Natural killer cell (primary cell): ENCODE data around the gene DHRS7C. TPM values are rescaled to one million over a fixed set of nuclear protein-coding genes. Genes with fewer than 3 reads are reported as not detected.

Experiments
- ATAC-seq, 3 donors: fragments of 150-1000 bp in 2 of 3; fragments of 200-7000 bp in 1 of 3; cut with Tn5 transposase; 1 replicate in 1 of 3; 2 replicates in 2 of 3; pipeline ENCODE4 v1.10.0; 2021; ENCODE audit warnings: mild to moderate bottlenecking in 2 of 3, moderate library complexity in 2 of 3
- DNase-seq, 2 donors: peaks; one replicate each; pipeline versions ENCODE4 v3.0.0 to v3.0.0-alpha.2; 2013 to 2021; ENCODE audit warnings: mixed read lengths in 1 of 2
- H3K27ac ChIP-seq: one replicate; pipeline ENCODE4 v1.5.1; 2013; ENCODE audit warnings: mild to moderate bottlenecking, low read length
- H3K27me3 ChIP-seq: one replicate; pipeline ENCODE4 v1.6.1; 2013; ENCODE audit warnings: low read length; ENCODE audit not compliant: control insufficient read depth, insufficient read depth
- H3K36me3 ChIP-seq: one replicate; pipeline ENCODE4 v1.6.1; 2013; ENCODE audit warnings: low read length; ENCODE audit not compliant: control insufficient read depth, insufficient read depth
- H3K4me1 ChIP-seq: one replicate; pipeline ENCODE4 v1.6.1; 2013; ENCODE audit warnings: low read length; ENCODE audit not compliant: control insufficient read depth, insufficient read depth
- H3K4me3 ChIP-seq: one replicate; pipeline ENCODE4 v1.5.1; 2013; ENCODE audit warnings: low read length
- H3K9me3 ChIP-seq: one replicate; pipeline ENCODE4 v1.6.1; 2013; ENCODE audit warnings: low read length; ENCODE audit not compliant: control insufficient read depth, insufficient read depth
- H3K27ac Mint-ChIP-seq, 2 donors: one replicate each; pipeline ENCODE4 v1.8.0; 2022; ENCODE audit warnings: mild to moderate bottlenecking in 2 of 2, mixed read lengths in 2 of 2, moderate library complexity in 1 of 2
- H3K27me3 Mint-ChIP-seq, 2 donors: one replicate each; pipeline ENCODE4 v1.8.0; 2022; ENCODE audit warnings: low read depth in 2 of 2, mixed read lengths in 2 of 2
- H3K36me3 Mint-ChIP-seq: one replicate; pipeline ENCODE4 v1.8.0; 2022; ENCODE audit warnings: mixed read lengths
- H3K4me1 Mint-ChIP-seq, 2 donors: one replicate each; pipeline ENCODE4 v1.8.0; 2022; ENCODE audit warnings: mixed read lengths in 2 of 2
- H3K4me3 Mint-ChIP-seq: one replicate; pipeline ENCODE4 v1.8.0; 2022; ENCODE audit warnings: mild to moderate bottlenecking, moderate library complexity, mixed read lengths
- H3K9me3 Mint-ChIP-seq, 2 donors: one replicate each; pipeline ENCODE4 v1.8.0; 2022; ENCODE audit warnings: mixed read lengths in 2 of 2
- WGBS: methylation state at CpG from one replicate; pipeline ENCODE4 v1.1.7; 2013; ENCODE audit warnings: missing lambda C conversion rate; ENCODE audit not compliant: insufficient coverage; 5-methylcytosine and 5-hydroxymethylcytosine counted together
- intact Hi-C: fragments of 100-400 bp; cut with micrococcal nuclease; formaldehyde crosslinking; loops from one replicate; pipeline ENCODE4 v1.14.2; 2022
- total RNA-seq, 4 donors: library from RNA; stranded (reverse); fragments of 120-200 nt in 1 of 4; gene quantifications; one replicate each; pipeline versions ENCODE4 v1.2.3 to v1.2.4, GENCODE V29; 2013 to 2022
- TF ChIP-seq, protein P1 (sequence below): fragments of 200-600 bp; IDR thresholded peaks from one replicate; pipeline ENCODE4 v1.8.0; 2022; ENCODE audit warnings: antibody characterized with exemption

The DHRS7C gene
- total RNA-seq, 3 donors from 2014 or later (not counting 1 experiment from before 2014, with no cell fraction given) = not detected

DNA sequence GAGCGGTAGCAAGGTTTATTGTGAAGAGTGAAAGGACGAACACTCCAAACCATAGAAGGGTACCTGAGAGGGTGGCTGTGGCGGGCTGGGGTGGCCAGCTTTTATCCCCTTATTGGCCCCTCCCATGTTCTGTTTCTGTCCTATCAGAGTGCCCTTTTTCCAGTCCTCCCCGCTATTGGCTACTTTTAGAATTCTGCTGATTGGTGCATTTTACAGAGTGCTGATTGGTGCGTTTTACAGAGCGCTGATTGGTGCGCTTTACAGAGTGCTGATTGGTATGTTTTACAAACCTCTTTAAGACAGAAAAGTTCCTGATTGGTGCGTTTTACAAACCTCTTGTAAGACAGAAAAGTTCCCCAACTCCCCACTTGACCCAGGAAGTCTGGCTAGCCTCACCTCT, 18.0 kb upstream of the DHRS7C start:
- TF ChIP-seq, protein P1, sequence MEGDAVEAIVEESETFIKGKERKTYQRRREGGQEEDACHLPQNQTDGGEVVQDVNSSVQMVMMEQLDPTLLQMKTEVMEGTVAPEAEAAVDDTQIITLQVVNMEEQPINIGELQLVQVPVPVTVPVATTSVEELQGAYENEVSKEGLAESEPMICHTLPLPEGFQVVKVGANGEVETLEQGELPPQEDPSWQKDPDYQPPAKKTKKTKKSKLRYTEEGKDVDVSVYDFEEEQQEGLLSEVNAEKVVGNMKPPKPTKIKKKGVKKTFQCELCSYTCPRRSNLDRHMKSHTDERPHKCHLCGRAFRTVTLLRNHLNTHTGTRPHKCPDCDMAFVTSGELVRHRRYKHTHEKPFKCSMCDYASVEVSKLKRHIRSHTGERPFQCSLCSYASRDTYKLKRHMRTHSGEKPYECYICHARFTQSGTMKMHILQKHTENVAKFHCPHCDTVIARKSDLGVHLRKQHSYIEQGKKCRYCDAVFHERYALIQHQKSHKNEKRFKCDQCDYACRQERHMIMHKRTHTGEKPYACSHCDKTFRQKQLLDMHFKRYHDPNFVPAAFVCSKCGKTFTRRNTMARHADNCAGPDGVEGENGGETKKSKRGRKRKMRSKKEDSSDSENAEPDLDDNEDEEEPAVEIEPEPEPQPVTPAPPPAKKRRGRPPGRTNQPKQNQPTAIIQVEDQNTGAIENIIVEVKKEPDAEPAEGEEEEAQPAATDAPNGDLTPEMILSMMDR = no peak
- no peak overlapping the region for H3K4me3 Mint-ChIP-seq
- H3K4me1 Mint-ChIP-seq = no peaks in the 10 kb centered on the region
- no peak overlapping the region for H3K27ac Mint-ChIP-seq
- H3K9me3 ChIP-seq = no peaks in the 10 kb centered on the region
- H3K4me3 ChIP-seq = no peak overlapping the region
- ATAC-seq (no peak), DNase-seq (no peak)
- no peaks in the 10 kb centered on the region for H3K9me3 Mint-ChIP-seq
- 92% methylated on average over 8 of the region's 8 CpGs for WGBS
- H3K36me3 ChIP-seq = no peaks in the 10 kb centered on the region
- no peaks in the 10 kb centered on the region for H3K4me1 ChIP-seq
- no peaks in the 10 kb centered on the region for H3K27me3 ChIP-seq
- intact Hi-C loops = no loop called here
- H3K27ac ChIP-seq = no peak overlapping the region
- peaks cover 3 to 17% of the 10 kb centered on the region in 2 donors for H3K27me3 Mint-ChIP-seq
- H3K36me3 Mint-ChIP-seq = no peaks in the 10 kb centered on the region

DNA sequence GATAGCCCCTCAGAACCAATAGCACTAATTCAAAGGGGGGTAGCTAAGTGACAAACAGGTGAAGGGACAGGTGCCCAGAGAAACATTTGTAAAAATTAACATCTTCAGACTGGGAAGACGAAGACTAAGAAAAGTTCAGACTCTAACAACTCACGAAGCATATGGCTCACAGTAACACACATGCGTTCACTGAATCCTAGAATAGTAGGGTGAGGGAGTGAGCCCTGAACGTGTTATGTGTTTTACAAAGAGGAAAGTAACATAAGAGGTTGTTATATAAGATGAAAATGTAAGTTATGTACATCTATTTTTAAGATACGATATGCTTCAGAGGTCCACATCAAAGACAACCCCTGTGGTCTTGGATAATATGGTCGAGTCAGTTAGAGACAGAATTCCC, 15.3 kb upstream of the DHRS7C start:
- no peaks in the 10 kb centered on the region for H3K9me3 Mint-ChIP-seq
- TF ChIP-seq, protein P1 = no peak
- intact Hi-C loops = no loop called here

DNA sequence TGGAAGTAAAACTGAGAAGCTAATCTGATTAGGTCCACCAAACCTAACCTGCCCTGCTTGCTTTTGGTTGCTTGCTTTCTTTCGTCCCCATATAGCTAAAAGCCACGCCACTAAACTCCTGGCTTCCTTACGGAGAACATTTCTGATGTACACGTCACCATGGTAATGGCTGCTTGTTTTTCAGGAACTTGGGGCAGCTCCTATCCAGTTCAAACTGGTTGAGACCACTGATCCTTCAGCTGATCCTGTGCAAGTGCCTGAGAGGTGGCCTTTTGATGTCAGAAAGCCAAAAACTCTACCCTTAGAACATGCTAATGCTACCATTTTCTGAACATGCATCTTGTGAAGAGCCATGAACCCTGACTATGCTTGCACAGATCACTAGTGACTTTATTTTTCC, 14.4 kb upstream of the DHRS7C start:
- TF ChIP-seq, protein P1 = no peak
- no peaks in the 10 kb centered on the region for H3K36me3 ChIP-seq
- ATAC-seq (no peak), DNase-seq (no peak)
- Mint-ChIP-seq H3K27ac (no peak overlapping the region), H3K4me3 (no peak overlapping the region), H3K4me1 (no peaks in the 10 kb centered on the region), H3K9me3 (no peaks in the 10 kb centered on the region), H3K36me3 (no peaks in the 10 kb centered on the region), H3K27me3 (peaks cover 14 to 23% of the 10 kb centered on the region in 2 donors)
- no peaks in the 10 kb centered on the region for H3K27me3 ChIP-seq
- WGBS = 88% methylated on average over 4 of the region's 4 CpGs
- H3K9me3 ChIP-seq = no peaks in the 10 kb centered on the region
- H3K4me1 ChIP-seq = no peaks in the 10 kb centered on the region
- H3K27ac ChIP-seq = no peak overlapping the region
- intact Hi-C loops = no loop called here
- no peak overlapping the region for H3K4me3 ChIP-seq

More for the DNA sequence above, 15.3 kb upstream of the DHRS7C start:
- Histone ChIP-seq H3K27ac (no peak overlapping the region), H3K4me3 (no peak overlapping the region), H3K9me3 (no peaks in the 10 kb centered on the region), H3K4me1 (no peaks in the 10 kb centered on the region), H3K36me3 (no peaks in the 10 kb centered on the region), H3K27me3 (no peaks in the 10 kb centered on the region)
- WGBS = 78% methylated on average over 6 of the region's 6 CpGs
- Mint-ChIP-seq H3K36me3 (no peaks in the 10 kb centered on the region), H3K4me3 (no peak overlapping the region), H3K27ac (no peak overlapping the region), H3K4me1 (no peaks in the 10 kb centered on the region), H3K27me3 (peaks cover 14 to 31% of the 10 kb centered on the region in 2 donors)
- ATAC-seq = no peak
- no peak for DNase-seq

DNA sequence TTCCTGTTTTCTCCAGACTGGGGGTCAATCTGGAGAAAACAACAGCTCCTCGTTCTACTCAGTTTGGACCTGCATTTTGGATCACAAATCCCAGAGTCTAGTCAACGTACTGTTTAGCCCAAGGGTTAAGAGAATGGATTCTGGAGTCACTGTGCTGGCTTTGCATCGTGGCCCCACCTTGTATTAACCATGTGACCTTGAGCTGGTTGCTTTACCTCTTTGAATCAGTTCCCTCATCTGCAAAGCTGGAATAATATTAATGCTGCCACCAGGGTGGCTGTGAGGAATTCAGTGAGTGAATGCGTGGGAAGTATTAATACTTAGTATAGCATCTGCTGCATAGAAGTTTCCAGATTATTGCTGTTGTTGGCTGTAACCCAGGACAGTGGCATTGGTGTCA, 11.3 kb upstream of the DHRS7C start:
- TF ChIP-seq, protein P1 = no peak
- H3K4me1 Mint-ChIP-seq = no peaks in the 10 kb centered on the region
- intact Hi-C loops = no loop called here
- H3K27me3 ChIP-seq = no peaks in the 10 kb centered on the region
- no peak overlapping the region for H3K27ac Mint-ChIP-seq
- no peaks in the 10 kb centered on the region for H3K9me3 ChIP-seq
- no peak overlapping the region for H3K27ac ChIP-seq
- ATAC-seq = no peak
- H3K4me3 Mint-ChIP-seq = no peak overlapping the region
- WGBS = 69% methylated on average over 4 of the region's 4 CpGs
- H3K36me3 Mint-ChIP-seq = no peaks in the 10 kb centered on the region
- no peaks in the 10 kb centered on the region for H3K9me3 Mint-ChIP-seq
- no peak for DNase-seq
- no peaks in the 10 kb centered on the region for H3K36me3 ChIP-seq
- H3K4me3 ChIP-seq = no peak overlapping the region
- H3K27me3 Mint-ChIP-seq = peaks cover 26 to 31% of the 10 kb centered on the region in 2 donors
- no peaks in the 10 kb centered on the region for H3K4me1 ChIP-seq
